Measurements from ENCODE around the gene BCL2L1.

Gene BCL2L1

DNA sequence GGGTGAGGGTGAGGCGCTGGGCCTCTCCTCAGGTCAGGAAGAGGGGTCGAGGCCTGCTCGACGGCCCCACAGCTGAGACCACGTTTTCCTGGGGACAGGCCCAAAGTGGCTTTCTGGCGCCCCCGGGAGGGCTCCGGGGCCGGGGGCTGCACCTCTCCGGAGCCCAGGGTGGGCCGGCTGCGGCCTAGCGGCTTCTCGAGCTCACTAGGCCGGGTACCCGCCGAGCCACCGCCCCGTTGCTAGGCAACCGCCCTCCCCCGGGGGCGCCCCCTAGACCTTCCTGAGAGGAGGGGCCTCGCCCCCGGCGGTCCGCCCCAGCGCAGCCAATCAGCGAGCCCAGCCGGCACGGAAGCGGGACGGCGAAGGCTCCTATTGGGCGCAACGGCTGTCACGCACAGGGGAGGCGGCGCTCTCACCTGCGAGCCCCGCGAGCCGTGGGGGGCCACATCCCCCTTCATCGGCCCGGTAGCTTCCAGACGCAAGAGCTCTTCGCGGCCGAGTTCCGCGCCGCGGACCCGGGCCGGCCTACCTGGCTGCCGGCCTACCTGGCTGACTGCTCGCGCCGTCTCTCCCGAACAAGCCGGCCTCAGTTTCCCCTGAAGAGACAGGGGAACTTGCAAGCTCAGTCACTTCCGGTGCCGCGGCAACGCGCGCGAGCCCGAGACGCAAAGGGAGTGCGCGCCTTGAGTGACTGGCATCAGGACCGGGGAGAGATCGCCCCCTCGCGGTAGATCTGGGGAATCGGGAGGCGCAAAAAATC, 831 bp upstream of the BCL2L1 start:
- DNase-seq, result peak; percentile 98 to 99

DNA sequence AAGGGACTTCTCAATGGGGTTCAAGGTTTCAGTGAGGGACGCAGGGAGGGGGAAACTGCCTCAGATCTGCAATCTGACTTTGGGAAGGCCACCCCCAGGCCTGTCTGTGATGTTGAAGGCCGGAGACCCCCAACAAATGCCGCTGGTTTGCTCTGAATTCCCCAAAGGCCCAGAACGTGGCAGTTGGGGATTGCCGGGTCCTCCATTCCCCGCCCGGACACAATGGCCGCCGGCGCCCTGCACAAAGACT, 326 bp upstream of the BCL2L1 start:
- DNase-seq, result no peak

DNA sequence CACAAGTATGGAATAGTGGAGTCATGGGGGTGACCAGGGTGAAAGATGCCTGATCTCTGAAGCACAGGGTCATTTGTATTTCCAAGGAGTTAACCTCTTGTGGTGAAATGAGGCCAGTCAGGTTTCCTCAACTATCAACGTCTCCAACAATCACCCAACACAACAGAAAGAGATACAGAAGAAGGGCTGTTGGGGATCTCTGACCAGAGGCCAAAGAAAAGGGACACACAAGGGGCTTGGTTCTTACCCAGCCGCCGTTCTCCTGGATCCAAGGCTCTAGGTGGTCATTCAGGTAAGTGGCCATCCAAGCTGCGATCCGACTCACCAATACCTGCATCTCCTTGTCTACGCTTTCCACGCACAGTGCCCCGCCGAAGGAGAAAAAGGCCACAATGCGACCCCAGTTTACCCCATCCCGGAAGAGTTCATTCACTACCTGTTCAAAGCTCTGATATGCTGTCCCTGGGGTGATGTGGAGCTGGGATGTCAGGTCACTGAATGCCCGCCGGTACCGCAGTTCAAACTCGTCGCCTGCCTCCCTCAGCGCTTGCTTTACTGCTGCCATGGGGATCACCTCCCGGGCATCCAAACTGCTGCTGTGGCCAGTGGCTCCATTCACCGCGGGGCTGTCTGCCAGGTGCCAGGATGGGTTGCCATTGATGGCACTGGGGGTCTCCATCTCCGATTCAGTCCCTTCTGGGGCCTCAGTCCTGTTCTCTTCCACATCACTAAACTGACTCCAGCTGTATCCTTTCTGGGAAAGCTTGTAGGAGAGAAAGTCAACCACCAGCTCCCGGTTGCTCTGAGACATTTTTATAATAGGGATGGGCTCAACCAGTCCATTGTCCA, 1.0 kb downstream of the BCL2L1 start:
- DNase-seq, result no peak

DNA sequence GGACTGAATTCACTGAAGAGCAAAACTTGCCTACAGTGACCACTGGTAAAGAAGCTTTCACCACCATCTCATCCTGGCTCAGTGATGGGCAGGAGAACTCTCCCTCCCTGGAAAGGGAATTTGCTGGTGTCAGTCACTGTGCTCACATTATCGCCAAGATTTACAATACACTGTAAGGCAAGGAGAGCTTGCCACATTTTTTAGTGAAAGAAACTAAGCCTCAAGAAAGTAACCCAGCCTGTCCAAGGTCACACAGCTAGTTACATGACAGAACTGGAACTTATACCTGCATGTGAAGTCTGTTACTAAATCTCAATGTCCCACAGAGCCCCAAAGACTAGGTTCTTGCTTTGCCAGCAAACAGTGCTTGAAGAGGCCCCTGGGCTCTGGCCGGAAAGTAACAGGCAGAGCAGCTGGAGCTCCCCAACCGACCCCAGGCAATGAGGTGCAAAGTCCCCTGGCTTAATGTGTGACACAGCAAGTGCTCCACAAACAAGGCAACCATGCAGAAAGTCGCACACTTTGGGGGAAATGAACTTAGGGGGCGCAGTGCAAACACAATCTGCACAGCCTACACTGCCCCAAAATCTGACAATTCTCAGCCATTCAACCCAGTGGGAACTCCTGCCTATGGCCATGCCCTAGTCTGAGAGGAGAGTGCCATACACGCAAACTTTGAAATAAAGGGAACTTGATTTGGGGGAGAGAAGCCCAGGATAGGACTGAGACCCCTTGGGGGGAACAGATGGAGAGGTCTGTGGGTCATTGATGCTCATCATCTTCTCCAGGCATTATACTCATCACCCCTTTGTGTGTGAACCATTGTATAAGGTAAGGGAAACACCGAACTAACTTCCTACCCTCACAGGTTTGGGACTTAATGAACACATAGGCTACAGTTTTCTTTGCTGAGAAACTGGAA, 1.9 kb downstream of the BCL2L1 start:
- DNase-seq, result peak in 1 of 2 donors; percentile 48

DNA sequence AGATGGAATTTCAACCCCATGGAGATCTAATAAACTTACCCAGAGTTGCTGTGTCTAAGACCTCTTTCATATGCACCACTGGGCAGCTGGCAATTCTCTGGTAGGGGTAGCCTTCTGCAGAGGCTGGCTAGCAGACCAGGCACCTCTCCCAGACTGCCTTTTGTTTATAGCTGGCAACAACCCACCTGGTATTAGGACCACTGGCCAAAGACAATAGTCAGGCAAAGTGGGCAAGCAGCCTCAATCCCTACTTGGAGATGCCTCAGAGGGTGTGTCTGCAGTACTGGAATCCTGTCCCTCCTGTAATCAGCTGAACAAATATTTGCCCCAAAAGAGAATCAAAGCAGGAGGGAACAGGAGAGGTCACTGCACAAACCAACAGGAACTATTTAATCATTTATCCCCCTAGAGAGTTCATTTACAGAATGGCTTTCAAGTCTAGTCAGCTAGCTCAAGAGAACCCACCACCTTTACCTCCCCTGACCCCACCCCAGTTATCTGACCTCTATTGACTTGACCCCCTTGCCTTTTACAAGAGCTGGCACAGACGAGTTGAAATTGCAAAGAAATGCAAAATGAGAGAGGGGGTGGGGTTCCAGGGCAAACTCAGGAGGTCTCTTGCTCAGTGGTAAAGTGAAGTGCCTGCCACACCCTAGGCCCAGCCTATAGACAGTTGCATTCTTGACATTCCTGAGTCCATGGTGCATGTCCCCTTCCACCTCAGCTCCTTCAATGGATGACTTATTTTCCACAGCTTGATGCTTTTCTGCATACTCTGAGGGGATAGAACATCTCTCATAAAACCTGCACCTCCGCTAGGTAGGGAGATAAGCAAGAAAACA, 2.8 kb downstream of the BCL2L1 start:
- DNase-seq, result no peak

DNA sequence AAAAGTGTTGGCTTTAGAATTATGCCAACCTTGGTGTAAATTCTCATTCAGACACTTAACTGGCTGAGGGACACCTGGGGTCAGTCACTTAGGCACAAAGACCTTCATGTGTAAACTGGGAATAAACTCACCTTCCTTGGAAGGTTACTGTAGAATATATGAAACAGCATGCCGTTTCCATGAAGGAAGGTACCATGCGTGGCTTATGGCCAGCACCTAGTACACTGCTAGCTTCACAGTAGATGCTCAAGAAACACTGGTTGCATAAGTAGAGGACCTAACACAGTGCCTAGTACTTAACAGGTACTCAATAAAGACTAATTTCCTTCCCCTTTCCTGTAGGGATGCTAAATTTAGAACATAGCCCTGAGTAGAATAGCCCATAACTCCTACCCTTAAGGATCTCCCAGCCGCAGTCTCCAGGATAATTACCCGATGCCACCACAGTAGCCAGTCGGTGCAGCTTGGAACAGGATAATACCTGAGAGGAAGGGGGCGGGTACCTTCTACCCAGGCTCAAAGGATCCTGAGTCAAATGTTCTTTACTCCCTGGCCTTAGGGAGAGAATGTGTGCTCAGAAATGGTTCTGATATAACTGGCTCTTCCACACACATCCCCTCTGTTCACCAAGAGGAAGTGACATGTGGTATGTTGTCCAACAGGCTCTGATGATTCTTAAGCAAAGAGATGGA, 3.6 kb downstream of the BCL2L1 start:
- no peak for DNase-seq

DNA sequence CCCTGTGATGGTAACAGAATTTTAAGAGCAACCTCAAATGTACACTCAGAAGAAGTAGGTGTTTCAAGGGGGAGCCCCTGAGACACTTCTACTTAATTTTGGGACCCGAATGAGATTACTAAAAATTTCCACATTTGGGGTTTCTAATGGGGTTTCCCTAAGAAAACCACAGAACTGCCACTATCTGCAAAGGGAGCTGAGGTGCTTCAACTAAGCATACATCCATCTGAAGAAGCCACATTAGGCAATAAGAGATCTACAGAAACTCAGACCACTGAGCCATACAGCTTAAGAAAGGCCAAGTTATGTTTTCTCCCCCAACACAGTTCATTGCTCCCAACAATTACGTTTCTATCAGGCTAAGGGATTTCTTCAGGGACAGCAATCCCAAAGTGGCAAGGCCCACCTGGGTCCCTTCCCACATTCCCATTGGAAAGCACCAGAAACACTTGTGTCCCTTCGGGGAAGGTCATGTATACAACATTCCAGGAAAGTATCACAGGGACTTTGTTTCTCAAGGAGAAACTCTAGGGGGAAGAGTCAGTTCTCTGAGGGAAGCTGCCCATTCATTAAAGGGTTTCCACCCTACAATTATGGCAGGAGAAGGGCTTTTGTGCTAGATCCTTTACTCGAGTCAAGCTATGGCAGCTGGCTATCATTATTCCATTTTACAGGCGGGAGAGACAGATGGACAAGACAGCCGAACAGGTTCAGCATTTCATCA, 5.0 kb downstream of the BCL2L1 start:
- DNase-seq, result peak in 1 of 2 donors; percentile 70

DNA sequence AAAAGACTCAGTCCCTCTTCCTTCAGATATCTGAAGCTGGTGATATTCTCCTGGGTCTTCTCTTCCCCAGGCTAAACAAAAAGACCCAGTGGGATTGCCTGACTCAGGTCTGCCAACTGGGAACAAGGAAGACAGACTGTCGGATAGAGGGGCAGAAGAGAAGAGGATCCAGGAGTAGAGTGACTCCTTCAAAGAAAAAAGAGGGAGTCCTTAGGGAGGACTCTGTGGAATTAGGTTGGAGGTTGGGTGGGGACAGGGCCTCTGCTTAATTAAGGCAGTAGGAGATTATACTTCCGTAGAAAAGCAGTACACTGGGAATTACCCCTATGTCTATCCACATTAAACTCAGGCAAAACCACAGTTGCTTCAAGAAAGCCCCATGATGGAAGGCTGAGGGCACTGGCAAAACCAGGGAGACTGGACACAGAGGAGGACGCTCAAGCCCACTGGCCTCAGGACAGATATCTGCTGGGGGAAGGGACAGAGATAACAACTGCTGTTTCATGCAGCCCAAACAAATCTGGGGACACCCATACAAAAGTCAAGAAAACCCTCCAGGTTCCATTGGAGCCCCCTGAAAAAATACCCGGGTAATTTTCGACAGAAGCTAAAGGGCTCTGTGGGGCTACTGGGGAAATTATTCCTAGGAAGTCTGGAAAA, 5.7 kb downstream of the BCL2L1 start:
- DNase-seq, result no peak

DNA sequence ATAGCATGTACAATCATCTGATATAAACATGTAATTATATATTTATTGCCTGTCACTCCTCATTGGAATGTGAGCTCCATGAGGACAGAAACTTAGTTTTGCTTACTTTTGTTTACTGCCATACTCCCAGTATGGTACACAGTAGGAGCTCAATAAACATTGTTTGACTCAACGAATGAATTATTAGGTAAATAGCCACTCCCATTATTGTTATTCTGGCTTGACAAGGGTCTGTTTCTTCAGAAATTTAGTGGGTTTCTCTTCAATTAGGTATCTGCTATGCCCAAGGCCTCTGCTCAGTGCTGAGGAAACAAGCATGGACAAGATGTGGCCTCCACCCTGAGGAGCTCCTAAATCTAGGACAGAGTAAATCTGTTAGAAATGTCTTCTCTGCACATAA, 6.3 kb downstream of the BCL2L1 start:
- no peak for DNase-seq

DNA sequence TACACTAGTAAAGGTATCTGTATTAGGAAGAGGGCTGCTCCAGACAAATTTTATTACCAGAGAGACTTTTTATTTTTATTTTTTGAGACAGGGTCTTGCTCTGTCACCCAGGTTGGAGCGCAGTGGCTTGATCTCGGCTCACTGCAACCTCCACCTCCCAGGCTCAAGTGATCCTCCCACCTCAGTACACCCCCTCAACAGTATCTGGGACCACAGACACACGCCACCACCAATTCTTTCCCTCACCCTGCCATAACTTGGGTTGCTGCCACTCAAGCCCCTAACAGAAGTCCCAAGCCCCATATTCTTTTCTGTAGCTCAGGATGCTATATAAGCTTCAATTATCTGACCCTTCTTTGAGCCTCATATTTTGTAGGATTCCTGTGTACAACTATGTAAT, 6.9 kb downstream of the BCL2L1 start:
- no peak for DNase-seq

DNA sequence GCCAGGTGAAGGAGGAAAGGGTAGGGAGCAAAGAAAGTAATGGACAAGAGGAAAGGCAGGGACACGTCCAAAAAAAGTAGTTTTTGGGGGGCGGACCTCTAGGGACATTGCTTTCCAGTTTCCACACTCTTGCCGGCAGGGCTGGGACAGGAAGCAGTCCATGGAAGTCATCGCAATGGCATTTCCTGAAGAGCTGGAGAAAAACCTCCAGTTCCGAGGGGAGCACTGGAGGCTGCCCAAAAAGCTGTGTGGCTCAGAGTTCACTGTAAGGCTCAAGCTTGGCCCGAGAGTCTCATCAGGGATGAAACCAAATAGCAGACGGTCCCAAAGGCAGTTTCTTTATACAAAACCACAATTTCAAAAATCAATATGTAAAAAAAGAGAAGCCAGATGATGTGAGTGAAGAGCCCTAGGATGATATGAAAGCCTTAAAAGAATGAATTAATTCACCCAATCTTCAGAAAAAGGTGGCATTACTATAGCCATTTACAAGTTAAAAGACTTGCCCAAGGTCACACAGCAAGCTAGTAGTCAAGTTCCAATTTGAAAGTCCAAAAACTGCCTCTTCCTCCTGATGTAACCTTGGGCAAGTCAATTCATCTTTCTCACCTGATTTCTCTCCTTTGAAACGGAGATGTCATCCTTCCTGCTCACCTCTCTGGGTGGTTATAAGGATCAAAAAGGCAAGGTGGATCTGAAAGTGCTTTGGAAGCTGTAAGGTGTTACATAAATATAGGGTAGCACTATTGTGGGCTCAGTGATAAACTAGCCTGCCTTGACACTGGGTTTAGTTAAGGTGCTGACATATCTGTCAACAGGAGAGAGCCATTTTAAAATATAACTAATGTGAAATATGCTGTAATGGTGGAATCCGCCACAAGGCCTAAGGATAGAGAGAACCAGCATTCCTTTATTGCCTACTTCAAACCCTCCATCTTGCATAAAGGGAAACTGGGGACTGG, 9.1 kb downstream of the BCL2L1 start:
- no peak for DNase-seq

DNA sequence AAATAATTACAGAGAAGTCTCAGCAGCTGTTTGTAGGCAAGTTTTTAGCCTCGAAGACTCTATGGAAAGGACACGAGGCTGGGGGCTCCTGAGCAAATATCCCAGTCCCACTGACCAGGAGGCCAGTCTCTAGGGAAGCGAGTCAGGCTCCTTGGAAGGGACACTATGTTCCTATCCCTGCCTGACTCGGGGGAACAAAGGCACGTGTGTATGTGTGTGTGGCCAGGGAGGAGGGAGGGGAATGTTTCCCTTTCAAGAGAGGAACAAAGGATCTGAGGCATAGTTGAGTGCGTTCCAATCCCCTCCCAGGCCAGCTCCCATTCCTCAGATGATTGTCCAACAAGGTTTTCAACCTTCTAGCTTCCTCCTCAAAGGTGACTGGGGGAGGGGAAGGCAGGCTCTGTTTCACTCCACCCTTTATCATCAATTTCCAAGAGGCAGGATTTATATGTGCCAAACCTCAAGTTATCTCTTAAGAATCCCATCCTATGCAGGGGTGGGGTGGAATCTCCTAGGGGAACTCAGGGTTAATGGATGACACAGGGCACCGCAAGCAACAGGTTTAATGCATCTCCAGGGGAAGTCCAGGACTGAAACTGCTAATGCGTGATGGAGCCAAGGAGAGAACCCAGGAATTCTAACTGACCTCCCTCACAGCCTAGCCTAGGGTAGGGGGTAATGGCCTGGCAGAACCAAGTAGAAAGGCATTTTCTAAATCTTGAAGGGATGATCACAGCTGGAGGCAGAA, 9.9 kb downstream of the BCL2L1 start:
- DNase-seq, result no peak

DNA sequence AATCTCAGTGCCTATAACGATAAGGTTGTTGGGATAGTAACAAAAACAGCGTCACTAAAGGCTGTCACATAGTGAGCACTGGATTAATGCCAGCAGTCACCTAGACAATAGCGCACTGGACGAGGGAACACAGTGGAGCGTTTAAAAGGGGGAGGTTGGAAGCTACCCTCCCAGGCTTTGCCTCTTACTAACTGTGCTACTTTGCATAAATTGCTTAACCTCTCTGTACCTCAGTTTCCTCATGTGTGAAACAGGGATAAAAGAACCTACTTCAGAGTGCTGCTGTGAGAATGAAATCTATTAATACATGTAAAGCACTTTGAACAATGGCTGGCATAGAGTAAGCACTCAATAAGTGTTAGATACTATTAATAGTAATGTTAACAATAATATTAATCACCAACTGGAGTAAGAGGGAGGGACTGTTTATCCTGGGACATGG, 10.5 kb downstream of the BCL2L1 start:
- DNase-seq, result no peak

DNA sequence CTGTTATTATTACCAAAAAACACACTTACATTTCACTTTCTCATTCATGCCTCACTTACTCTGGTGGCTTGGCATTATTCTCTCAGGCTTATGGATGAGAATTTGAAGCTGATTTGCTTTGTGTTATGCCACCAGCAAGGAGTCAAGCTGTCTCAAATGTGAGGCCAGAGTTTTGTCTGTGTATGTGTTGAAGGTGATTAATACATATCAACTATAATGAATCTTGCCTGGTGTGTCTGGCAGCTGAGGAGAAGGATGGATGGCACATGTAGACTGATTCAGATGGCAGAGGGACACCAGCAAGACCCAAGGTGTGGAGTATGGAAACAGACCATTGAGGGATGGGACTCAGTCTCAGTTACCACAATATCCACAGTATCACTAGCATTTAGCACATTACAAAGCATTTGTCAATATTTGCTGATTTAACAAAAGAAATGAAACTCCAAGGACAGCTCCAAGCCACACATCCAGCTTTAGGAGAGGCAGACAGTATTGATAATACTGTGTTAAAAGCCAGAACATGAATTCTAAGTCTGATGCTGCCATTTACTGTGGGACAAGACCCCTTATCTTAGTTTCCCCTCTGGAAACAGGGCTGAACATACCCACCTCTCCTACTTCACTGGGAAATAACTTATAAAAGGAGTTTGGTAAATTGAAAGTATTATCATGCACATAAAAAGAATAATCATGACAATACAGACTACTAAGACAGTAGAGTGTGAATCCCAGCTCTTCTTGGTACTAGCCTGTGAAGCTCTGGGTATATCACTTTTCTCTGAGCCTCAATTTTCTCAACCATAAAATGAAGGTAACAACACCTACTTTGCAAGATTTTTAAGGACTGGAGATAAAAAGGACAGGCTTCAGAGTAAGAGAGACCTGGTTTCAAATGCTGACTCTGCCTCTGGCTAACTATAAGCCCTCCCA, 11.2 kb downstream of the BCL2L1 start:
- DNase-seq, result no peak

DNA sequence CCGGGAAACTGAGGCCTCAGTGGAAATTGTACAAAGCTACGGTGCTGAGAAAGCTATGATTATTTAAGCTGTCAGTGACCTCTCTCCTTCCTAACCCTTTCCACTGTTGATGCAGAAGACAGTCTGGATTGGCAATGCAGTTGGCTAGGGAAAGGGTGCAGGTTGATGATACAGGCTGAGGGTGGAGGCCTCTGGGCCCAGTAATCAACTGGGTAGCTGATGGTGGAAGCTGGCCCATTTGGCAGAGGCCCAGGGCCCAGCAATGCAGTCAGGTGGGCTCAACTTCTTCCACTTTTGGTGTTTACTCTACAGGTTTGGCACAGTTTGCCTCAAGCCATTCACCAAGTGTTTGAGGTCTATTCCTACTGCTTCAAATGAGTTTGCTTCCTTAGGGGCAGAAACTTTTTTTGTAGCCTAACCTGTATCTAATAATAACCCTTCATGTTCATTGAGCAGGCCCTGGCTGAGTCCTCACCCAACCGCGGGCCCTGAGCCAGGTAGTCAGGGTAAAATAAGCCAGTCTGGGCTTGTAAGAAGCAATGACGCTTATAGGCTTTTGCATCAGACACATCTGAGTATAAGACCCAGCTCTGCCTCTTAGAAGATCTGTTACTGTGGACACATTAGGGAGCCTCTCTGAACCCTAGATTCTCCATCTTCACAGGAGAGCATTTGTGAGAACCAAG, 12.1 kb downstream of the BCL2L1 start:
- no peak for DNase-seq

DNA sequence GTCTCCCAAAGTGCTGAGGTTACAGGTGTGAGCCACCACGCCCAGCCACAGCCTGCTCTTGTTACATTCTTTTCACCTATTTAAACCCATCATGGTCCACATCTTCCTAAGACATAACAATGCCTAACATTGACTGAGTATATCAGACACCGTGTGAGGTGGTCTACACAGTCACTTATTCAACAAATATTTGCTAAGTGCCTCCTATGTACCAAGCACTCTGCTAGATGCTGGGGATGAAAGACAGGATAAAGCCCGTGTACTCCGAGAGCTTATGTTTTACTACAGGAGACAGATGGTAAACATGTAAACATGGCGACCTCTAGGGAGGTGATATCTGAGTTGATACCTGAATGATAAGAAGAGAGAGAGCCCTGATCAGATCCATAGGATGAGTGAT, 12.7 kb downstream of the BCL2L1 start:
- no peak for DNase-seq

Measured in CD4-positive, alpha-beta T cell treated with Interferon alpha-2 for 1 hour (primary cell).